ENCODE measurements around the gene GID8.
A peak's percentile ranks its signal among the peaks of the same experiment; 100 is the strongest.

The GID8 gene

DNA sequence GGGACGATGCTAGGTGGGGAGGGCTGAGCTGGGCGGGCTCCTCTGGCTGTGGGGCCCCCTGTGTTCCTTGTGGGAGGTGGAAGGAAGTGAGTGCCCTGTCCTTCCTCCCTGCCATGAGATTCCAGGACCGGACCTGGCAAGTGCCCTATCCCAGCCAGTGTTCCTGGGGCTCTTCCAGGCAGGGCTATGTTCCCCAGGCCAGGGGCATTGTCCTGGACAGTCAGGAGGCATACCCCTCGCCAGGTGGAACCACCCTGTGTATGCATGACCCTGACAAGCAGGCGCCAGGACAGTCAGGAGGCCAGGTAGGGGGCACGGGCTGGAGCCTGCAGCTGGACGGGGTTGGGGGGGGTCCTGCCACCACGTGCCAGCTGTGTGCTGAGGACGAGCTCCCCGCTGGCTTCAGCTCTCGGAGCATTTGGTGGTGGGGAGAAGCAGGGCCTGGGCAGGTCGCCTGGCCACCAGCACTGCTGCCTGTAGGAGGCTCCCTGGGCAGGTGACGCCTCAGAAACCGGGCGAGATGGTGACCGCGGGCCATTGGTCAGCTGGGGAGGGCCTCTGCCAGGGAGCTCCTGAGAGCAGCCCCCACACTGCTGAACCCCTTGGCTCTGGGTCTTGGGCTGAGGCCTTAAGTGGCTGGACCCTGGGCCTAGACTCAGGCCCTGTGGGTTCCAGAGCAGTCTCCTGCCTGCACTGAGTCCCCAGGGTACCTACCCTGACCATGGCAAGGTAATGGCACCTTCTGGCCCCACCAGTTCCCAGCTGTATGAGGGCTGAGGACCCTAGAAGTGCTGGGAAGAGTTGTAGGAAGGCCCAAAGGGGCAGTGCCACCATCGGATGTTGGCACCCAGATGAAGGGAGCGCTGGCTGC is 15.3 kb downstream of the GID8 start:
- TF ChIP-seq SIN3A (IDR thresholded peaks at IDR 0.05; ENCODE audit: borderline replicate concordance, insufficient read depth, low read length), result no peak
- no peak for TF ChIP-seq FOXP2 (optimal IDR thresholded peaks at IDR 0.05; ENCODE audit: borderline replicate concordance, extremely low read depth, extremely low read length, insufficient read depth)
- no peak for TF ChIP-seq POLR2AphosphoS5 (IDR thresholded peaks at IDR 0.05; ENCODE audit: low read depth, low read length)
- TF ChIP-seq REST (IDR thresholded peaks at IDR 0.05; ENCODE audit: insufficient read depth in 1 of 2, low read depth in 2 of 2, low read length in 2 of 2), result no peak
- TF ChIP-seq TAF1 (IDR thresholded peaks at IDR 0.05; ENCODE audit: borderline replicate concordance, insufficient read depth, low read length), result no peak

- TF ChIP-seq POLR2AphosphoS5 (IDR thresholded peaks at IDR 0.05; ENCODE audit: low read depth, low read length), result no peak; the same call in 1 of the 2 replicates
- no peak for TF ChIP-seq SIN3A (IDR thresholded peaks at IDR 0.05; ENCODE audit: borderline replicate concordance, insufficient read depth, low read length)
- TF ChIP-seq FOXP2 (optimal IDR thresholded peaks at IDR 0.05; ENCODE audit: borderline replicate concordance, extremely low read depth, extremely low read length, insufficient read depth), result peak; percentile 66
- TF ChIP-seq TAF1 (IDR thresholded peaks at IDR 0.05; ENCODE audit: borderline replicate concordance, insufficient read depth, low read length), result no peak
- no peak for TF ChIP-seq REST (IDR thresholded peaks at IDR 0.05; ENCODE audit: insufficient read depth in 1 of 2, low read depth in 2 of 2, low read length in 2 of 2)
These were observed 16.1 kb downstream of the GID8 start for GRCh38 chr20:62953839-62954703.

DNA sequence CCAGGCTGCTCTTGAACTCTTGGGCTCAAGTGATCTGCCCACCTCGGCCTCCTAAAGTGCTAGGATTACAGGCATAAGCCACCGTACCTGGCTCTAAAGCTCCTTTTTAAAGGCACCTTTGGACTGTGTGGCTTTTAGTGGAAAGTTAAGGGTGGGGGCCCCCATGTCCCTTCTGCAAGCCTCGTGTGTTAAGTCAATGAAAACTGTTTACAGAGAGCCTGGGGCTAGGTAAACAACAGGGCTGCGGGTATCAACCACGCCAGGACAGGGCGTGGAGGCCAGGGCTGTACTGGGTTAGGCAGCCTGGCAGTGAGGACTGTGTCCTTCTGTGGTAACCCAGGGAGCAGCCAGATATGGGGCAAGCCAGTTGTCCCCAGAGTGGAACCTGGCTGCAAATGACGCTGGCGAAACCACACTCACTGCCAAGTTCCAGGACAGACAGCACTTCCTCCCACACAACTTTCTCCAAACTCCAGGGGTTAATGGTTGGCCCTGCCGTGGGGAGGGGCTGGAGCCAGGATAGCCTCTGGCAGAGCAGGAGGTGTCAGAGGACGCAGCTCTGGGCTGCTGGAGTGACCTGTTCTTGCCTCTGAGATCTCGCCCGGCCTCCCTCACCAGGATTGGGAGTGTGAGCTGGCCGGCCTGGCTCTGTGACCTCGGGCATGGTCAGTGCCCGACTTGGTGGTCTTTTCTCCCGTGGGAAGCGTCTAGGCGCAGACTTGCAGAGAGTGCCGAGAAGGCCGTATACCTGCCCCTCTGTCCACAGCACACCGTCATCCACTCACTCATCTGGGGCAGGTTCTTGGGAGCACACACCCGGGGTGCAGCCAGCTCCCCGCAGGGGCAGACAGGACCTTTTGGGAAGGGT is 17.8 kb downstream of the GID8 start:
- TF ChIP-seq TAF1 (IDR thresholded peaks at IDR 0.05; ENCODE audit: borderline replicate concordance, insufficient read depth, low read length), result no peak
- TF ChIP-seq SIN3A (IDR thresholded peaks at IDR 0.05; ENCODE audit: borderline replicate concordance, insufficient read depth, low read length), result no peak
- no peak for TF ChIP-seq POLR2AphosphoS5 (IDR thresholded peaks at IDR 0.05; ENCODE audit: low read depth, low read length)
- TF ChIP-seq FOXP2 (optimal IDR thresholded peaks at IDR 0.05; ENCODE audit: borderline replicate concordance, extremely low read depth, extremely low read length, insufficient read depth), result peak; percentile 49
- TF ChIP-seq REST (IDR thresholded peaks at IDR 0.05; ENCODE audit: insufficient read depth in 1 of 2, low read depth in 2 of 2, low read length in 2 of 2), result no peak

DNA sequence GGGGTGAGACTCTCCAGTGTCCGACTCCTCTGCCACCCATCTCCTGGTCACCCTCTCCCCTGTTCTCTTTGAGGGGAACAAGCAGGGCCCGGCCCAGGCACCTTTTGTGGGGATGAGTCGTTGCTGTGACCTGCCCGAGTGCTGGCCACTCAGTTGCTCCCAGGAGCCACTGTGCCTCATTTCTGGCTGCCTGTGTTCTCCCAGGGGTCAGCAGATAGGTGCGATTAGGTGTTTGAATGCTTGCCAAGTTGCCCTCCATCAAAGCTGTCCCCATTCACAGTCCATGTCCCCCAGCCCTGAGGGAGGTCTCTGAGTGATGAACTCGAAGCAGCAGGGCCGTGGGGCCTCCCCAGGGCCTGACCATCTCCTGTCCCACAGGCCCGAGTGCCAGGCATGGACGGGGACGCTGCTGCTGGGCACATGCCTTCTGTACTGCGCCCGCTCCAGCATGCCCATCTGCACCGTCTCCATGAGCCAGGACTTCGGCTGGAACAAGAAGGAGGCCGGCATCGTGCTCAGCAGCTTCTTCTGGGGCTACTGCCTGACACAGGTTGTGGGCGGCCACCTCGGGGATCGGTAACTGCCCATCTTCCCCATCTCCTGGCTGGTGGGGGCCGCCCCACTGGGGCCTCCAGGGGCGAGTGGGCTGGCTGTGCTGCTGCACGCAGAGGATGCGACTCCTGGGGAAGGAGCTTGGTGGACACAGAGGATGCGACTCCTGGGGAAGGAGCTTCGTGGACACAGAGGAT is 18.6 kb downstream of the GID8 start:
- TF ChIP-seq POLR2AphosphoS5 (IDR thresholded peaks at IDR 0.05; ENCODE audit: low read depth, low read length), result no peak
- TF ChIP-seq FOXP2 (optimal IDR thresholded peaks at IDR 0.05; ENCODE audit: borderline replicate concordance, extremely low read depth, extremely low read length, insufficient read depth), result no peak
- TF ChIP-seq REST (IDR thresholded peaks at IDR 0.05; ENCODE audit: insufficient read depth in 1 of 2, low read depth in 2 of 2, low read length in 2 of 2), result no peak
- TF ChIP-seq TAF1 (IDR thresholded peaks at IDR 0.05; ENCODE audit: borderline replicate concordance, insufficient read depth, low read length), result no peak
- no peak for TF ChIP-seq SIN3A (IDR thresholded peaks at IDR 0.05; ENCODE audit: borderline replicate concordance, insufficient read depth, low read length)
